BE2C (cell line): ENCODE data around the gene EXOSC2.

ENCODE experiments used
- DNase-seq: peaks from one replicate; pipeline ENCODE4 v3.0.0-alpha.2; 2020
- H3K27me3 ChIP-seq: fragments of 250-450 bp; sonication (Bioruptor Pico); 2 replicates; pipeline ENCODE4 v1.5.1; 2020; ENCODE audit warnings: mild to moderate bottlenecking
- H3K36me3 ChIP-seq: fragments of 250-450 bp; sonication (Bioruptor Pico); 2 replicates; pipeline ENCODE4 v1.5.1; 2020; ENCODE audit warnings: mild to moderate bottlenecking
- H3K4me1 ChIP-seq: fragments of 250-450 bp; sonication (Bioruptor Pico); 2 replicates; pipeline ENCODE4 v1.5.1; 2020
- H3K4me3 ChIP-seq: 2 replicates; pipeline ENCODE4 v1.5.1; 2011; ENCODE audit warnings: low read depth, low read length
- H3K9me3 ChIP-seq: fragments of 250-450 bp; sonication (Bioruptor Pico); 2 replicates; pipeline ENCODE4 v1.5.1; 2020
- TF ChIP-seq, protein P1 (sequence below): IDR thresholded peaks from 2 replicates; pipeline ENCODE4 v1.5.1; 2012; ENCODE audit warnings: mild to moderate bottlenecking, low read depth, low read length

The EXOSC2 gene

GRCh38 chr9:130714586-130715110, 21.1 kb downstream of the EXOSC2 start:
- H3K4me3 ChIP-seq: peak overlapping the region; percentile 95
- TF ChIP-seq, protein P1, sequence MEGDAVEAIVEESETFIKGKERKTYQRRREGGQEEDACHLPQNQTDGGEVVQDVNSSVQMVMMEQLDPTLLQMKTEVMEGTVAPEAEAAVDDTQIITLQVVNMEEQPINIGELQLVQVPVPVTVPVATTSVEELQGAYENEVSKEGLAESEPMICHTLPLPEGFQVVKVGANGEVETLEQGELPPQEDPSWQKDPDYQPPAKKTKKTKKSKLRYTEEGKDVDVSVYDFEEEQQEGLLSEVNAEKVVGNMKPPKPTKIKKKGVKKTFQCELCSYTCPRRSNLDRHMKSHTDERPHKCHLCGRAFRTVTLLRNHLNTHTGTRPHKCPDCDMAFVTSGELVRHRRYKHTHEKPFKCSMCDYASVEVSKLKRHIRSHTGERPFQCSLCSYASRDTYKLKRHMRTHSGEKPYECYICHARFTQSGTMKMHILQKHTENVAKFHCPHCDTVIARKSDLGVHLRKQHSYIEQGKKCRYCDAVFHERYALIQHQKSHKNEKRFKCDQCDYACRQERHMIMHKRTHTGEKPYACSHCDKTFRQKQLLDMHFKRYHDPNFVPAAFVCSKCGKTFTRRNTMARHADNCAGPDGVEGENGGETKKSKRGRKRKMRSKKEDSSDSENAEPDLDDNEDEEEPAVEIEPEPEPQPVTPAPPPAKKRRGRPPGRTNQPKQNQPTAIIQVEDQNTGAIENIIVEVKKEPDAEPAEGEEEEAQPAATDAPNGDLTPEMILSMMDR: no peak
- no peaks in the 10 kb centered on the region for H3K9me3 ChIP-seq
- H3K27me3 ChIP-seq: no peaks in the 10 kb centered on the region
- H3K36me3 ChIP-seq: no peaks in the 10 kb centered on the region
- H3K4me1 ChIP-seq: peaks cover 6% of the 10 kb centered on the region; the same call in 1 of the 2 replicates
- no peak for DNase-seq

DNA sequence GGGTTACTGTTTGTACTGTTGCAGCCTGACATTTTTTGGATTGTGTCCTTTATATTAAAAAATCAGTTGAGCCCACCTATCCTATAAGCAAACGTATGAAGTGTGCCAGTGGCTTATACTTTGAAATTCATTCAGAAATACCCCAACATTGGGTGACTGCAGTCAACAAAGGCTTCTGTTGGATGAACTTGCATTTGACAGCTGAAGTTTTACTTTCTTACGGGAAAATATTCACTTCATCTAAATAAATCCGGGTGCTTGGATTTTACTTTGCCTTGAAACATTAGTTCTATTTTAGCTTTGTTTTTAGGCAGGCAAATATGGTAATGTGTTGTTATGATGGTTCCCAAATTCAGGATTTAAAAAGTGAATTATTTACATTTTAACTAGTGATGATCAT, 21.7 kb downstream of the EXOSC2 start:
- Histone ChIP-seq H3K4me3 (peak overlapping the region; percentile 95), H3K27me3 (no peaks in the 10 kb centered on the region), H3K4me1 (peaks cover 6% of the 10 kb centered on the region; the same call in 1 of the 2 replicates), H3K9me3 (no peaks in the 10 kb centered on the region), H3K36me3 (no peaks in the 10 kb centered on the region)
- TF ChIP-seq, protein P1: no peak
- no peak for DNase-seq

DNA sequence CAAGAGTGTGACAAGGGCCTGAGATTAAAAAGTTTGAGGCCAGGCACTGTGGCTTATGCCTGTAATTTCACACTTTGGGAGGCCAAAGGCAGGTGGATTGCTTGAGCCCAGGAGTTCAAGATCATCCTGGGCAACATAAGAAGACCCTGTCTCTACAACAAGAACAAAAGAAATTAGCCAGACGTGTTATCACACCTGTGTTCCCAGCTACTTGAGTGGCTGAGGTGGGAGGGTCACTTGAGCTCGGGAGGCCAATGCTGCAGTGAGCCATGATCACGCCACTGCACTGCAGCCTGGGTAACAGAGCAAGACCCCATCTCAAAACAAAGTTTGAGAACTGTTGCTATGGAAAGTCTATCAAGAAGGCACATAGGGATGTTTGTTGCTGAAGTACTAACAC, 25.0 kb downstream of the EXOSC2 start:
- TF ChIP-seq, protein P1: no peak
- H3K4me3 ChIP-seq: no peak overlapping the region
- no peaks in the 10 kb centered on the region for H3K9me3 ChIP-seq
- no peak for DNase-seq
- H3K4me1 ChIP-seq: peaks cover 6% of the 10 kb centered on the region; the same call in 1 of the 2 replicates
- H3K27me3 ChIP-seq: no peaks in the 10 kb centered on the region
- H3K36me3 ChIP-seq: no peaks in the 10 kb centered on the region

DNA sequence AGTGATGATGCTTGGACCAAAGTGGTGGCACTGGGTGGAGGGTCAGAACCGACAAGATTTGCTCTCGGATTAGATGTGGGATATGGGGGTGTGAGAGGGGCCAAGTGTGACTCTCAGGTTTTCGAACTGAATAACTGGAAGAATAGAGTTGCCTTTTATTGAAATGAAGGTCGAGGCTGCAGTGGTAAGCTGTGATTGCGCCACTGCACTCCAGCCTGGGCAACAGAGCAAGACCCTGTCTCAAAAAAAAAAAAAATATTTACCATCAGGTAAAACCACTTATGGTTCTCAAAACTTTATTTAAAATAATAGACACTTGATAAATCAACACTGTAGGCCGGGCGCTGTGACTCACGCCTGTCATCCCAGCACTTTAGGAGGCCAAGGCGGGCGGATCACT, 27.2 kb downstream of the EXOSC2 start:
- H3K9me3 ChIP-seq: no peaks in the 10 kb centered on the region
- no peaks in the 10 kb centered on the region for H3K36me3 ChIP-seq
- H3K4me1 ChIP-seq: no peaks in the 10 kb centered on the region
- no peak for DNase-seq
- no peaks in the 10 kb centered on the region for H3K27me3 ChIP-seq
- no peak overlapping the region for H3K4me3 ChIP-seq
- TF ChIP-seq, protein P1: no peak

DNA sequence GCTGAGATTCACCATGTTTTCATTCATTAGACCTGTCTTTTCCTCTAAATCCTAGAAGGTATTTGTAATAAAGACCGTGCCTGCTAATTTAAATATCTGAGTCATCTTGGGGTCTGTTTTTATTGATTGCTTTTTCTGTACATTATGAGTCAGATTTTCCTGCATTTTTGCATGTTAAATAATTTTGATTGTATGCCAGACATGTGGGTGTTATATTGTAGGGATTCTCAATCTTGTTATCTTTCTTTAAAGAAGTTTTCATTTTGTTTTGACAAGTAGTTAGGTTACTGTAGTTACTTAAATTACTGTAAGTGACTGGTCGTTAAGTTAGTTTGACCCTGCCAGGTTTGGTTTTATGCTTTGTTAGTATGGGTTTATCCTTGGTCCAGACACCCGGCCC, 35.1 kb downstream of the EXOSC2 start:
- Histone ChIP-seq H3K4me3 (no peak overlapping the region), H3K27me3 (no peaks in the 10 kb centered on the region), H3K36me3 (no peaks in the 10 kb centered on the region), H3K4me1 (no peaks in the 10 kb centered on the region), H3K9me3 (no peaks in the 10 kb centered on the region)
- TF ChIP-seq, protein P1: no peak
- DNase-seq: no peak

DNA sequence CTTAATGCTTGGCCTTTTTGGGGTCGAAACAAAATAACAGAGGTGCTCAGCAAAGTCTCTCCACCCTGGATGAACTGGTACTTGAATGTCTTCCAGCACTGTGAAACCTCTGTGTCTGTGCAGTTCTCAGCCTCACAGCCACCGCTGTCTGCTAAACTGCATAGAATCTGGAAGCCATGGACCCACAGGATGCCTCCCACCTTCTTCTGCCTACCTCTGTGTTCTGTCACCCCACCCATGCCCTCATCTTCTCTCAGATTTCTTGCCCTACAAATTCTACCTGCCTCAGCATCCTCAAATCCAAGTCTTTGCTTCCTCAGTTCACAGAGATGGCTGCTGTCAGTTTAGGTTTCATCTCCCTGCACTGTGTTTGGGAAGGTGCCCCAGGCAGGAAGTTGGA, 35.6 kb downstream of the EXOSC2 start:
- TF ChIP-seq, protein P1: no peak
- no peaks in the 10 kb centered on the region for H3K27me3 ChIP-seq
- no peak for DNase-seq
- no peaks in the 10 kb centered on the region for H3K36me3 ChIP-seq
- no peaks in the 10 kb centered on the region for H3K9me3 ChIP-seq
- no peak overlapping the region for H3K4me3 ChIP-seq
- no peaks in the 10 kb centered on the region for H3K4me1 ChIP-seq
